Lower leg skin (tissue), 3 donors: ENCODE measurements around the gene FAM193A.

Experiments used
- CTCF ChIP-seq, 3 donors: fragments of 450-650 bp; IDR thresholded peaks; one replicate each; pipeline ENCODE4 v1.5.1; 2016; ENCODE audit warnings: antibody characterized with exemption in 3 of 3, mild to moderate bottlenecking in 3 of 3, moderate library complexity in 2 of 3
- POLR2A ChIP-seq, 2 donors: fragments of 450-650 bp; IDR thresholded peaks; one replicate each; pipeline ENCODE4 v1.6.1; 2016 to 2017; ENCODE audit warnings: antibody characterized with exemption in 2 of 2, mild to moderate bottlenecking in 1 of 2, moderate library complexity in 1 of 2

- no peak for TF ChIP-seq CTCF (IDR thresholded peaks at IDR 0.05)
- TF ChIP-seq POLR2A (IDR thresholded peaks at IDR 0.05): no peak
Measured at GRCh38 chr4:2698951-2699505, 162.6 kb downstream of the FAM193A start.
